OCI-LY1 (cell line): ENCODE measurements around the gene CCDC154.

Experiments used
- CTCF ChIP-seq: fragments of 200-600 bp; sonication (generic), shearing (Covaris generic); IDR thresholded peaks from 2 replicates; pipeline ENCODE4 v1.5.1; 2017; ENCODE audit warnings: mild to moderate bottlenecking, antibody characterized with exemption, low read length, moderate library complexity, mixed read lengths
- EZH2 ChIP-seq: fragments of 200-600 bp; sonication (generic), shearing (Covaris generic); IDR thresholded peaks from 2 replicates; pipeline ENCODE4 v1.8.0; 2017; ENCODE audit warnings: borderline replicate concordance, mixed run types, mild to moderate bottlenecking, antibody characterized with exemption, low read length, moderate library complexity, mixed read lengths

- no peak; the same call in 1 of the 2 replicates for TF ChIP-seq CTCF
- TF ChIP-seq EZH2: no peak
These were observed 7.5 kb downstream of the CCDC154 start for GRCh38 chr16:1436731-1437355.
